Lung (tissue), 12 donors: ENCODE results near the gene RECK. TPM values are rescaled to one million over a fixed set of nuclear protein-coding genes. Genes with fewer than 3 reads are reported as not detected.
A peak's percentile ranks its signal among the peaks of the same experiment; 100 is the strongest.

Experiments
- ATAC-seq: fragments of 200-7000 bp; cut with Tn5 transposase; one replicate; pipeline ENCODE4 v1.9.1; 2020; ENCODE audit warnings: moderate number of reproducible peaks; ENCODE audit not compliant: insufficient read depth, low FRiP score
- DNase-seq, 3 donors: peaks; one replicate each; pipeline ENCODE4 v3.0.0-alpha.2; 2013 to 2017
- H3K27ac ChIP-seq, 2 donors: one replicate each; pipeline ENCODE4 v1.5.1; 2013; ENCODE audit warnings: mild to moderate bottlenecking in 2 of 2, moderate library complexity in 2 of 2, control low read depth in 1 of 2, inconsistent platforms in 1 of 2, low read depth in 1 of 2, low read length in 1 of 2
- H3K27me3 ChIP-seq, 3 donors: one replicate each; pipeline ENCODE4 v1.5.1; 2013; ENCODE audit warnings: low read length in 2 of 3; ENCODE audit not compliant: control insufficient read depth in 3 of 3, insufficient read depth in 3 of 3
- H3K36me3 ChIP-seq, 4 donors: one replicate each; pipeline ENCODE4 v1.5.1; 2013; ENCODE audit warnings: low read length in 4 of 4, mild to moderate bottlenecking in 1 of 4, moderate library complexity in 1 of 4; ENCODE audit not compliant: control insufficient read depth in 4 of 4, insufficient read depth in 4 of 4
- H3K4me1 ChIP-seq, 5 donors: one replicate each; pipeline ENCODE4 v1.5.1; 2013; ENCODE audit warnings: low read length in 5 of 5, mild to moderate bottlenecking in 2 of 5, moderate library complexity in 1 of 5; ENCODE audit not compliant: control insufficient read depth in 5 of 5, insufficient read depth in 5 of 5
- H3K4me3 ChIP-seq: one replicate; pipeline ENCODE4 v1.5.1; 2013; ENCODE audit warnings: mild to moderate bottlenecking, control low read depth, moderate library complexity
- H3K9ac ChIP-seq, 2 donors: one replicate each; pipeline ENCODE4 v1.5.1; 2013; ENCODE audit warnings: low read length in 2 of 2, control low read depth in 1 of 2; ENCODE audit not compliant: insufficient read depth in 1 of 2
- H3K9me3 ChIP-seq, 4 donors: one replicate each; pipeline ENCODE4 v1.5.1; 2013; ENCODE audit warnings: low read length in 3 of 4, mild to moderate bottlenecking in 1 of 4, moderate library complexity in 1 of 4; ENCODE audit not compliant: control insufficient read depth in 4 of 4, insufficient read depth in 3 of 4
- WGBS, 2 donors: extraction: QIAGEN DNeasy Blood & Tissue Kit; methylation state at CpG; one replicate each; pipeline ENCODE4 v1.1.7; 2013; 5-methylcytosine and 5-hydroxymethylcytosine counted together
- polyA plus RNA-seq, 2 donors: library from polyadenylated mRNA; stranded (reverse); fragments of 200-250 nt; gene quantifications; one replicate each; pipeline ENCODE4 v1.2.1, GENCODE V29; 2013
- total RNA-seq, 2 donors: library from RNA; depleted of rRNA in 1 of 2; stranded (reverse); fragments of >200 nt in 1 of 2; gene quantifications; one replicate each; pipeline ENCODE4 v1.2.1, GENCODE V29; 2014 to 2021
- TF ChIP-seq, protein P1 (sequence below): IDR thresholded peaks from 2 replicates; pipeline ENCODE4 v1.5.1; 2012; ENCODE audit warnings: mild to moderate bottlenecking; ENCODE audit errors: control extremely low read depth, extremely low read depth
- donor health status: control.
- donor health status: control.
- donor health status: Bipolar disorder and iron deficiency.
- donor health status: healthy.
- donor health status: DM: yes; HTN: yes; CAD: no.

RECK gene
- total and polyA plus RNA-seq, 4 donors, result 4.5 to 19.3 (median 12.0) TPM

DNA sequence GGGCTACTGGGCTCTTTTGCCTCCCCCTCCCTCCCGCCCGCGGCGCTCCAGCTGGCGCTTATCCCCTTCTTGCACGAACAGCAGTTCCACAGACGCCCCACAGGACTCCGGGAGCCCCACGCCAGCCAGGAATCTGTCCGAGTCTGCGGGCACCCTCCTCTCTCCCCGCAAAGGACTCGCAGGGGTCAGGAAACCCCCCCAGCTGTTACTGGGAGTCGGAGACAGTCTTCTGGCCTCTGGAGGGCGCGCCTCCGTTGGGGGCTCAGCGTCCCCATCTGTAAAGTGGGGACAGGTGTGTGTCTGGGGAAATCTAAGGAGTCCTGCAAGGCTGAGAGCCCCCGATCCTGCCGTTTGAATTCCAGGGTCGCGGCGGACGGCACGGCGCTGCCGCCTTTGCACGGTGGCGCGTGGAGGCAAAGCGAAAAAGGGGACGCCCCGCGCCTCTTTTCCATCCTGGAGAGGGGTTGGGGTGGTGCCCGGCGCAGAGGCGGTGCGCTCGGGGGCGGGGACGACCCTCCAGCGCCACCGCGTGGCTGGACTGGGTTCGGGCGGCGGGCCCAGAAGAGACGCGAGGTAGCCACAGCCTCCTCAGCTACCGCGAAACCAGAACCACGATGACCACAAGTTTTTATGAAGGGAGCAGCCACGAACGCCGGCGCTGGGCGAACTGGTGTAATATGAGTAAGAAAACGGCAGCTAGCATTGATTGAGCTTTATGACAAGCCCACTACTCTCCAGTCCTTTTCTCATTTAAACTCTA is 129.6 kb downstream of the RECK start:
- 6 to 9% methylated on average over 39 to 58 of the region's 58 CpGs for WGBS, 2 donors
- DNase-seq (peak; percentile 79 to 84 (median 80)), ATAC-seq (peak; percentile 93)
- H3K36me3 ChIP-seq, result peaks cover 0 to 2% (median 0%) of the 10 kb centered on the region in 4 donors
- peak overlapping the region in 1 of 2 donors; percentile 59 for H3K9ac ChIP-seq
- peak overlapping the region; percentile 30 for H3K4me3 ChIP-seq
- no peaks in the 10 kb centered on the region for H3K9me3 ChIP-seq
- peaks cover 0 to 18% (median 9%) of the 10 kb centered on the region in 5 donors for H3K4me1 ChIP-seq
- peak overlapping the region in 1 of 2 donors; percentile 41 for H3K27ac ChIP-seq
- H3K27me3 ChIP-seq, result no peaks in the 10 kb centered on the region
- TF ChIP-seq, protein P1, sequence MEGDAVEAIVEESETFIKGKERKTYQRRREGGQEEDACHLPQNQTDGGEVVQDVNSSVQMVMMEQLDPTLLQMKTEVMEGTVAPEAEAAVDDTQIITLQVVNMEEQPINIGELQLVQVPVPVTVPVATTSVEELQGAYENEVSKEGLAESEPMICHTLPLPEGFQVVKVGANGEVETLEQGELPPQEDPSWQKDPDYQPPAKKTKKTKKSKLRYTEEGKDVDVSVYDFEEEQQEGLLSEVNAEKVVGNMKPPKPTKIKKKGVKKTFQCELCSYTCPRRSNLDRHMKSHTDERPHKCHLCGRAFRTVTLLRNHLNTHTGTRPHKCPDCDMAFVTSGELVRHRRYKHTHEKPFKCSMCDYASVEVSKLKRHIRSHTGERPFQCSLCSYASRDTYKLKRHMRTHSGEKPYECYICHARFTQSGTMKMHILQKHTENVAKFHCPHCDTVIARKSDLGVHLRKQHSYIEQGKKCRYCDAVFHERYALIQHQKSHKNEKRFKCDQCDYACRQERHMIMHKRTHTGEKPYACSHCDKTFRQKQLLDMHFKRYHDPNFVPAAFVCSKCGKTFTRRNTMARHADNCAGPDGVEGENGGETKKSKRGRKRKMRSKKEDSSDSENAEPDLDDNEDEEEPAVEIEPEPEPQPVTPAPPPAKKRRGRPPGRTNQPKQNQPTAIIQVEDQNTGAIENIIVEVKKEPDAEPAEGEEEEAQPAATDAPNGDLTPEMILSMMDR, result peak; percentile 93

DNA sequence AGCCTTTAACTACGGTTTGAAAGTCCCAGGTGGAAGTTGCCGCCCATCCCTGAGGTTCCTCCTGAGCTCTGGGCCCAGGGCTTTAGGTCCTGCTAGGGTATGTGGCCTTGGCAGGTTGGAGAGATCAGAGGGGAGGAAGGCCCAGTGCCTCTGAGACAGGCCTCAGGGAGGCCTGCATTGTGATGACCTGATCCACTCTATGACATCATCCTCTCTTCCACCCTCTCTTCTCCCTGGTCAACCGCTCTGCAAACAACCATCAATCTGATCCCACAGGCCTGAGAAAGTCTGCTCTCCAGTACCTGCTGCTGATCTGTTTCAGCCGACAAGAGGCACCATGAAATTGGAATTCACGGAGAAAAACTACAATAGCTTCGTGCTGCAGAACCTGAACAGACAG is 132.5 kb downstream of the RECK start, which contains the start of gene CCIN:
Gene CCIN (plus strand): TSS at position 223 of the 400 bp plus-strand sequence. CDS start 115 bp downstream, at position 338.
- DNase-seq (no peak), ATAC-seq (no peak)
- H3K4me3 ChIP-seq, result no peak within 1 kb of the TSS
- no peaks in the 10 kb centered on the region for H3K27me3 ChIP-seq
- H3K36me3 ChIP-seq, result no peaks in the 10 kb centered on the region
- TF ChIP-seq, protein P1, result no peak
- no peaks in the 10 kb centered on the region for H3K4me1 ChIP-seq
- no peaks in the 10 kb centered on the region for H3K9me3 ChIP-seq
- no peak within 1 kb of the TSS for H3K27ac ChIP-seq
- no peak within 1 kb of the TSS for H3K9ac ChIP-seq
- WGBS, 2 donors, result 88 to 90% methylated on average over 6 of the region's 6 CpGs

DNA sequence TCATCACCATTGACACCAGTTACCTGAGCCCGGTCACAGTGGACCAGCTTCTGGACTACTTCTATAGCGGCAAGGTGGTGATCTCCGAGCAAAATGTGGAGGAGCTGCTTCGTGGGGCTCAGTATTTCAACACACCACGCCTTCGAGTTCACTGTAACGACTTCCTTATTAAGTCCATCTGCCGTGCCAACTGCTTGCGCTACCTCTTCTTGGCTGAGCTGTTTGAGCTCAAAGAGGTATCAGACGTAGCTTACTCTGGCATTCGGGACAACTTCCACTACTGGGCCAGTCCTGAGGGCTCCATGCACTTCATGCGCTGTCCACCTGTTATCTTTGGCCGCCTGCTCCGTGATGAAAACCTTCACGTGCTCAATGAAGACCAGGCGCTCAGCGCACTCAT is 133.0 kb downstream of the RECK start:
- TF ChIP-seq, protein P1, result no peak
- no peak overlapping the region for H3K9ac ChIP-seq

More for the DNA sequence above, 133.0 kb downstream of the RECK start:
- no peak overlapping the region for H3K4me3 ChIP-seq
- 70 to 84% methylated on average over 17 of the region's 17 CpGs for WGBS, 2 donors
- H3K4me1 ChIP-seq, result no peaks in the 10 kb centered on the region
- no peaks in the 10 kb centered on the region for H3K9me3 ChIP-seq
- no peak overlapping the region for H3K27ac ChIP-seq
- ATAC-seq (no peak), DNase-seq (no peak)
- H3K27me3 ChIP-seq, result no peaks in the 10 kb centered on the region
- H3K36me3 ChIP-seq, result no peaks in the 10 kb centered on the region
